Embryonic facial prominence (tissue), 1 donor: Measurements from ENCODE around the gene COL8A2.

Experiments used
- DNase-seq: peaks from one replicate; pipeline ENCODE4 v3.0.0-alpha.2; 2016; ENCODE audit errors: extremely low spot score

COL8A2 gene

GRCh38 chr1:36157973-36158826 lies 33.2 kb upstream of the COL8A2 start:
- DNase-seq = no peak

DNA sequence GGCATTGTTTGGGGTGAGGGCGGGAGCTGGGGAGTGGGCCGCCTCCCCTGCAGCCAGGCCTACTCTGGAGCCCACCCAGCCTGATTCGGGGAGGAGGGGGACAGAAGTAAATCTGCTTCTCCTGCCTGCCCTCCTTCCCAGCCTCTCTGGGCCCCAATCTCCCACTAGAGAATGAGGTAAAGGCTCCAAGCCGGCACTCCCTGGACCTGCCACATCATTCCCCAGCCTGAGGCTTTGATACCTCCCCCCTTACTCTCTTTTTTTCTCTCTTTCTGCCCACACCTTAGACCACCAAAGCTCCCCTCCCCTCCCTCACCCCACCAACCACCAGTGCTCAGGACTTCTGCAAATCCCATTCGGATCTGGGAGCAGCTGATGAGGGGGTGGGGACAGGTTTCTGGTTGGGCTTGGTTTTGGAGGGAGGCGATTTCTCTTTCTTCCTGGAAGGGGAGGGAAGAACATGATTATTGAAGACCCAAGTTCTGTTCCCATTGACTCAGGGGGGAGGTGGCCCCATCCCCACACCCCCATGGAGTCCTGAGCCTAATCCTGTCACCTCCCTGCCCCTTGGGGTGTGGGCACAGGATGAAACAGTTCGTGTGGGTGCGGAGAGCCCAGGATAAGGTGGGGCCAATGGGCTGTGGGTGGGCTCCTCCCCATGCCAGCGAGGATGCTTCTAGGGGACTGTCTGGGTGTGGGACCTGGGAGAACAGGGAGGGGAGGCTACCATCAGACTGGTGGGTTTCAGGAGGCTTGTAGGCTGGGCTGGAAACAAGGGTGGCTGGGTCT lies 32.3 kb upstream of the COL8A2 start:
- no peak for DNase-seq

DNA sequence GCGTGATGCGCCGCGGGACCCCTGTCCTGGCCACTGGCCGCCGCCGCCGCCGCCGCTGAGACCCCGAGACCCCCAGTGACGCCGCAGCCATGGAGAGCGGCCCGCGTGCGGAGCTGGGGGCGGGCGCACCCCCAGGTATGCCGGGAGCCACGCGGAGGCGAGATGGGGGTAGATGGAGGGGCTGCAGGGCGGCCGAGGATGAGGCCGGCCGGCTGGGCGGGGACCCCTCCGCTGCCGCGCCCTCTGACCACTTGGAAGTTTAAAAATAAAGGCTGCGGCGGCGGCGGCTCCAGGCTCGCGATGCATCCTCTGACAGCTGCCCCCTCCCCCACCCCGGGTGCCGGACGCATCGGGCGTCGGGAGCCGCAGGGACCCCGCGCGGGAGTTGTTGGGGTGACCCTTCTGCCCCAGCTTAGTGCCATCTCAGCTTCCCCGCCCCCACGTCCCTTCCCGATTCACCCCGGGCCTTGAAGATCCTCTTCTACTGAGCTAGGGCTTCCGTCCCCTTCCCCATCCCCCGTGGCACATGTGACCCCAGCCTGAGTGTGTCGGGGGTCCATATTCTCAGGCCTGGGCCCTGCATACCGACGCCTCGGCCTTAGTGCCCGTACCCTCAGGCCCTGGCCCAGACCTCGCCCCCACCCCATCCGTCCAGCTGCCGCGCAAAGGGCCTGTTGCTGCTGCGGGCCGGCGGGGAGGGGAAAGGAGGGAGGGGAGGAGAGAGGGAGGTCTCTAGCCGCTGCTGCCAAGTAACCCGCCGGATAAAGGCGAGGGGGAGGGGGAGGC lies 31.5 kb upstream of the COL8A2 start:
- no peak for DNase-seq

GRCh38 chr1:36155408-36156328 lies 30.6 kb upstream of the COL8A2 start, which contains the start of gene MAP7D1:
MAP7D1 (plus strand) TSS chr1:36156160; CDS start chr1:36156418, 258 bp downstream.
- DNase-seq = no peak

DNA sequence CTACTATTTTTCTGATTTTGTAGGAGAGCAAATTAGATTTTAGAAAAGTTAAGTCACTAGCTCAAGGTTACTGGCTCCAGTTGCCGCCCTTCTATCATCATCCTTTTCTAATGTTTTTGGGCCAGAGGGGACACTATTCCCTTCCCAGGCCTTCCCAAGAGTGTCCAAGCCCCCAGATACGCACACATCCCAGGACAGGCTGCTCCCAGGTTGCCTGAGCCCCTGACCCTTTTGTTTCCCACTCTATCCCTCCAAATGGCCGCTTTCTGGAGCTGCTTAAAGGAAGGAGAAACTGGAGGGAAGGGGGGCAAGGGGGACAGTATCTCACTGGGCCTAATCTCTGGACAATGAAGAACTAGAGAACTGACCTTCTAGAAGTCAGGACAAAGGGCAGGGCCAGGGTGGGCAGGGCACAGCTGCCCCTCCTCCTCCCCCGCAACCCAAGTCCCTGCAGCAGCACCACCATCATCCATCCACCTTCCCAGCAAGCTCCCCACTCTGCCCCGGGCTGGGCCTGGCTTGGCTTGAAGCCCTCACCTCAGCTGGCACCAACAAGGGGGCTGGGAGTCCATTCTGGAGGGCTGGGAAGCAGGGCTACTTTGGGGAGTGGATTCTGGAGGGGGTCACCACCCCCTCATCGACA lies 29.9 kb upstream of the COL8A2 start:
- DNase-seq = no peak

DNA sequence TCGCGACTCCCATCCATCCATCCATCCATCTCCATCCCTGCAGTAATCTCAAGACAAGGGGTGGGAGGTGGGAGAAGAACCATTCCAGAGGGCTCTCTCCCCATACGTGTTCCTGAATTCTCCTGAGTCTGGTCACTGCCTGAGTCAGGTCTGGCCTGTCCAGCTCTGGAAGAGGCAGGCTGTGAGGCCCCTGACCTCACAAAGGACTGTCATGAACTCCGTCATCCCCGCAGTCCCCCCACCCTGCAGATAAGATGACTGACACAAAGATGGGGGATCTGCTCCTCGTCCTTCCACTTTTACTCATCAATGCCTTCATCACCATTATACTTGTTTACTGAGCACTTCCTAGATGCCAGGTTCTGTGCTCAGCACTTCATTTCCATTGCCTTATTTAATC lies 29.3 kb upstream of the COL8A2 start:
- DNase-seq = no peak

DNA sequence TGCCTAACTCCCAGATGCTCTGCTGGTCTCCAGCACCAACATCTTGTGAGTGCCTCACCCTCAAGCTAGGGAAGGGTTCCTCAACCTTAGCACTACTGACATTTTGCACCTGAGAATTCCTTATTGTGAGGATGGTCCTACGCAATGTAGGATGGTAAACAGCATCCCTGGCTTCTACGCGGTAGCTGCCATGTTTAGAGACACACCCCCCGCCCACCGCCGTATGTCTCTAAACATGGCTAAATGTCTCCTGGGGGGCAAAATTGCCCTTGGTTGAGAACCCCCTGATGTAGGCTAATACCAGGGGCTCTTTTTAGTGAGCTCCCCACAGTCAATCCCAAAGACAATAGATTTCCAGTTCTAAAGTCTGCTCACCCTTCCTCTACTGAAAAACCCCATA lies 28.5 kb upstream of the COL8A2 start:
- no peak for DNase-seq

GRCh38 chr1:36151845-36152203 lies 26.8 kb upstream of the COL8A2 start:
- DNase-seq = no peak

DNA sequence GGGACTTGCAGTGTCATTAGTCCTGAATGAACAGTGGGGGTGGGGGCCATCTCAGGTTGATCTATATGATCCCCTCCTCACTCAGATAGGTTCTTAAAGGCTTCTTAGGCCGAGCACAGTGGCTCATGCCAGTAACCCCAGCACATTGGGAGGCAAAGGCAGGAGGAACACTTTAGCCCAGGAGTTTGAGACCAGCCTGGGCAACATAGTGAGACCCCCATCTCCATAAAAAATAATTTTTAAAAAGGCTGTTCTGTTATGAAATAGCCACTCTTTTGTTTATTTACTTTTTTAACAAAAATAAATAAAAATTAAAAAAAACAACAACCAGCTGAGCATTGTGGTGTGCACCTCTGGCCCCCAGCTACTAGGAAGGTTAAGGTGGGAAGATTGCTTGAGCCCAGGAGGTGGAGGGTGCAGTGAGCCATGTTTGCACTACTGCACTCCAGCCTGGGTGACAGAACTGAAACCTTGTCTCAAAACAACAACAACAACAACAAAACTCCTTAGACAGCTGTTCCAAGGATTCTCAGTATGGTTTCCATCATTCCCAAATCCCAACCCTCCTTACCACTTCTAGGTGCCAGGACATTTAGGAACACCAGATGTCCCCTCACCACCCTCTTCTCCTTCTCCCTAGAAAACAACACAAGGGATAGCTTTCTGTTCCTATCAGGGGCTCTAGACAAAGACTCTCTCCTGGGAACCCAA lies 26.3 kb upstream of the COL8A2 start:
- no peak for DNase-seq

GRCh38 chr1:36150296-36151133 lies 25.5 kb upstream of the COL8A2 start:
- no peak for DNase-seq

GRCh38 chr1:36149973-36150295 lies 24.9 kb upstream of the COL8A2 start:
- DNase-seq = no peak

DNA sequence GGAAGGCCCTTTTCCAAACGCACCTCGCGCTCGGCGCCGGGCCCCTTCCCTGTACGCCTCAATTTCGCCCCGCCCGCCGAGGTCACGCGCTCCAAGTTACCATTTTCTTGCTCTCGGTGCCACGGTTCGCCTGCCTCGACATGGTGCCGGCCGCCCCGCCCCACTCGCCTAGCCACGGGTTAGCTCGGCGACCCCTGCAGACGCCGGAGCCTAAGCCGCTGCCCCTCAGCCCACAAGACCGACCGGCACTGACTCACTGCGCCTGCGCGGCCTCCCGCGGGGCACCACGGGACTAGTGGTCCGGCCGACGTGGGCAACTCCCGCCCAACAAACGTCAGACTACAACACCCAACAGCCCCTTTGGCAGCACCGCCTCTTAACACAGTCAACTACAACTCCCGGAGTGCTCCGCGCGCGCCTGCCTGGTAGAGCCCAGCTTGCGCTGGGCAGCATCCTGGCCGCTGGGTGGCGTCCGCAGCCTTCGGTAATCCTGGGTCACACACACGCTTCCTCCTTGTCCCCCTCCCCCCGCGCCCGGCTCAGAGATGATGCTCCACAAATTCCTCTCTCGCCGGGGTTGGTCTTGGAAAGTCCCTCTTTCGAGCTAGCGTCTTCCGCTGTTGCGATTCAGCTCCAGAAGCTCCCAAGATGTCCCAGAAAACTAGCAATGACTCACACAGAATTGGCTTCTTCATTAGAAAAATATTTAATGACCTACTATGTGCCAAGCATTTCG lies 24.4 kb upstream of the COL8A2 start, which contains the start of gene TRAPPC3:
TRAPPC3 (minus strand) TSS at position 250 of the 736 bp plus-strand sequence; CDS start at position 142, 108 bp downstream.
- DNase-seq = peak; percentile 99

- no peak for DNase-seq
Measured at GRCh38 chr1:36148821-36149236, 23.8 kb upstream of the COL8A2 start.

- DNase-seq = no peak
Measured at GRCh38 chr1:36144413-36144812, 19.4 kb upstream of the COL8A2 start.

GRCh38 chr1:36143424-36143823 lies 18.4 kb upstream of the COL8A2 start:
- DNase-seq = no peak

DNA sequence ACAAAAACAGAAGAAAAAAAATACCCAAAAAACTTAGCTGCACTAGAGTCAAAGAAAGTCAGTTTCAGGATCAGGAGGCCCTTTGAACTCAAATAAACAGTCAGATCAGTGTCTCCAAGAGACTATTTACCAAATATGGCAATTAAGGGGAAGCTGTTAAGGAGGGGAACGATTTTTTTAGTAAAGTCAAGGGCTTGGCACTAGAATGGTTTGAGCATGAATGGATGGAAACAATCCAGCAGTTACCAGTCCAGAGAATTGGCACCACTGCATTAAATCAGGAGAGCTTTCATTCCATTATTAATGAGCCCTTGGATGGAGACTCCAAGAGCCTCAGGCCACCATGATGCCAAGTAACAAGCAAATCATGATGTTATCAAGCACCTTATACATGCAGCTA lies 17.1 kb upstream of the COL8A2 start:
- DNase-seq = no peak

- no peak for DNase-seq
Measured at GRCh38 chr1:36139521-36139920, 14.5 kb upstream of the COL8A2 start.

DNA sequence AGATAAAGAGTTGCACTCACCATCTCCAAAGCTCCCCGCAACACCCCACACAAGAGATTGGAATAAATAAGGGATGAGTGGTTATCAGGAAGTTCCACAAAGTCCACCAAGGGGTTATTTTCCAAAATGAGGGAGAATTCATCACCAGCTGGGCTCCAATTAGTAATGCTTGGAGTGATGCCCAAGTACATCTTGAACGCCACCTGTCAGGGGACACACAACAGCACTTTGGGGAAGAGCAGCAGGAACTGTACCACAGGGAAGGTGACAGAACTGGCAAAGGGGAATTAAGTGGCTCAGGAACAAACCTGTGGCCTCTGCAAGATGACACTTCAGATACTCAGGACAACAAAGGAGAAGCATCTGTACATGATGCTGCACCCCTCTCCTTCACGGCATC lies 12.8 kb upstream of the COL8A2 start:
- no peak for DNase-seq
